ENCODE measurements around the gene TXK.

DNA sequence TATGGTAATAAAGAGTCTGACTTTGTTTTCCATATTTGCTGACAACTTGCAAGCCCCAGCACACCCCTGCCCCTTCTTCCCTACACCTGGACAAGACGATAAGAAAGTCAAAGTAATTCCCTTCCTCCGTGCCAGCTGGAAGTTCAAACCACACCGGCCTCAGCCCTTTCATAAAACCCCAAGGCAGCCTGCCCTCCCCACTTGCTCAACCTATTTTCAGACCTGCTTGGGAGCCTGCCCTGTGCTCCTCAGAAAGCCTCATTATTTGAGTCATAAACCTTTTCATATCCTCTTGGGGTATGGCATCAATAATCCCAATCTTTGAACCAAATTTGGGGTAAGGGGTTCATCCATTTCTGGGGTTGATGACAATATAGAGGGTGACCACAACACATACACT, 88.0 kb downstream of the TXK start:
- TF ChIP-seq CTCF (IDR thresholded peaks at IDR 0.05): no peak
- TF ChIP-seq POLR2A (IDR thresholded peaks at IDR 0.05): no peak
